GM21737 (cell line): ENCODE results near the gene PKHD1.

ENCODE experiments used
- ATAC-seq: cut with Tn5 transposase; IDR thresholded peaks from one replicate; pipeline ENCODE4 v1.9.1; 2021; ENCODE audit warnings: mild to moderate bottlenecking, moderate library complexity; ENCODE audit not compliant: unreplicated experiment

The PKHD1 gene

GRCh38 chr6:51651132-51651817 lies 436.1 kb downstream of the PKHD1 start:
- ATAC-seq: no peak

- ATAC-seq: no peak
Measured at GRCh38 chr6:51648774-51649173, 438.6 kb downstream of the PKHD1 start.

- no peak for ATAC-seq
Measured at GRCh38 chr6:51648236-51648635, 439.2 kb downstream of the PKHD1 start.

- ATAC-seq: no peak
Measured at GRCh38 chr6:51644426-51644825, 443.0 kb downstream of the PKHD1 start.

DNA sequence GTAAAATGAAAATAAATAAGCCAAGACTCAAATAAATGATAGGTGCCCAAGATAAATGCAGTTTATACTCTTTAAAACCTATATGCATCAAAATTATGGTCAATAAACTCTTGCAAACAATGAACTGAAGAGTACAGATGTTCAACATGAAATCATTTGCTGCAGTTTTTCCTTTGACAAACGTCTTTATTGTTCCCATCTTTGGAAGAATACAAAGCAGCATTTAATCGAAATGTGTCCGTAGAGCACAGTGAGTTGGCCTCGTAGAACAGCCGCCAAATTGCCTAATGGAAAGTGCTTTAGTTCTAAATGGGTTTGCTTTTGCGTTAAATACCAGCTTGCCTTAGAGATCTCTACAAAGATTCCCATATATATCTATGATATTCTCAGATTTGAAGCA lies 447.4 kb downstream of the PKHD1 start:
- ATAC-seq: no peak

GRCh38 chr6:51633424-51633823 lies 454.0 kb downstream of the PKHD1 start:
- ATAC-seq: no peak

DNA sequence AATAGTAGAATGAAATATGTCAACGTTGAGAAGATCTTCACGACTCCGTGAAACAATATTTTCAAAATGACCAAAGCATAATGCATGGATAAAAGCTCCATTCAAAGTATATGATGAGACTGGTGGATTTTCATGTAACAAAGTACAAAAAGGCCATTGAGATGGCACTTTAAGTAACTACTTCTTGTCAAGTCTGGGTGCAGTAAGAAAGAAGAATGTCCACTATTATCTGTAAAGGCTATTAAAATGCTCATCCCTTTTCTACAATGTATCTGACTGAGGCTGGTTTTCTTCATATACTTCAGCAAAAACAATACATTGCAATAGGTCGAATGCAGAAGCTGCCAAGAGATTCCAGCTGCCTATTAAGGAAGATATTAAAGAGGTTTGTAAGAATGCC lies 457.4 kb downstream of the PKHD1 start:
- no peak for ATAC-seq

DNA sequence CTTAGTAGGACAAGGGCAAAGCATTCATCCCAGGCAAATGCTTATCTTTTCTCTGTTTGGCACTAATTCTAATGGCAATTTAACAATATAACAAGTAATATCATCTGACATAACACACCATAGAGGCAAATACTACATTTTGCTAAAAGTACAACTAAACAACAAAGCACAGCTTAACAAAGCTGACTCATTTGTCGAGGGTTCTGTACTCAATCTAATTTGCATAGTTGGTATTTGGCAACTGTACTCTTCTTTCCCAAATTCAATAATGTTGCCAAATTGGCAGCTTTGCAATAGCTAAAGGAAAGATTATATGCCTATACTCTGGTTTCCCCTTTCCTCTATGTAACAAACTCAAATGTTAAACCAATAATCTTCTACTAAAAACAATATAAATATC lies 461.0 kb downstream of the PKHD1 start:
- ATAC-seq: no peak

- no peak for ATAC-seq
Measured at GRCh38 chr6:51625566-51625965, 461.8 kb downstream of the PKHD1 start.

- no peak for ATAC-seq
Measured at GRCh38 chr6:51620971-51621370, 466.4 kb downstream of the PKHD1 start.

GRCh38 chr6:51619042-51619799 lies 468.2 kb downstream of the PKHD1 start:
- ATAC-seq: no peak

GRCh38 chr6:51618563-51618962 lies 468.9 kb downstream of the PKHD1 start:
- ATAC-seq: no peak

- ATAC-seq: no peak
Measured at GRCh38 chr6:51617751-51618150, 469.7 kb downstream of the PKHD1 start.

- ATAC-seq: no peak
Measured at GRCh38 chr6:51616243-51616642, 471.2 kb downstream of the PKHD1 start.

GRCh38 chr6:51614725-51615124 lies 472.7 kb downstream of the PKHD1 start:
- ATAC-seq: no peak

GRCh38 chr6:51613558-51613957 lies 473.9 kb downstream of the PKHD1 start:
- ATAC-seq: no peak

DNA sequence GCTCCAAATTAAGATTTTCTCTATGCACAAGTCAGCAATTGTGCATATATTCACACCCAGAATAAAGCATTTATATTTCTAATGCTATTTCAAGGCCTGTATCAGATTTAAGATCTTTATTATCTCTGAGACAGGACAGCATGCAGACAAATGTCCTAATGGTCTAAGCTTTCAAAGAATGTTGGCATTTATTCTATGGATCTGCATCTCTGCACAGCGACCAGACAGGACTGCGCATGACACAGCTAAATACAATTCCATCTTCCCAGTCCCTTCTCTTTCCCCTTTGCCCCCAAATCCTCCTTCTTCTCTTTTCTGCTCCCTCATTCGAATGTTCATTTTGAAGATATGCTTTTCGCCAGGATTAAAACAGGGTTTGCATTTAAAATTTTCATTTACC lies 478.5 kb downstream of the PKHD1 start:
- no peak for ATAC-seq

GRCh38 chr6:51608383-51608782 lies 479.0 kb downstream of the PKHD1 start:
- ATAC-seq: no peak

DNA sequence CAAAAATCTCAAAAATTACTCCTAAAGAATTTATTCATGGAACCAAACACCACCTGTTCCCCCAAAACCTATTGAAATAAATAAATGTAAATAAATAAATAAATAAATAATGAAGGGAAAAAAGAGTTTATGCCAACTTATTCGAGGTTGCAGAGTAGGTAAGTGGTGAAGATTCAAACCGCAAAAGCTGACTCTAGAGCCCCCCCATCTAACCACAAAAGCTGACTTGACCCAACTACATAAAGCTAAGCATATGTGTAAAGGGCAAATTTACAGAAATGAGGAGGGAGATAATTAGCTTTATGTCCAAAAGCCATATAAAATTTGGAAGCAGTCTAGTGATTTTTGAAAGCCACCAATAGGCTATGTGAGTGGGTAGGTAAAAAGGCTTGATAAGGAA lies 486.9 kb downstream of the PKHD1 start:
- ATAC-seq: no peak

DNA sequence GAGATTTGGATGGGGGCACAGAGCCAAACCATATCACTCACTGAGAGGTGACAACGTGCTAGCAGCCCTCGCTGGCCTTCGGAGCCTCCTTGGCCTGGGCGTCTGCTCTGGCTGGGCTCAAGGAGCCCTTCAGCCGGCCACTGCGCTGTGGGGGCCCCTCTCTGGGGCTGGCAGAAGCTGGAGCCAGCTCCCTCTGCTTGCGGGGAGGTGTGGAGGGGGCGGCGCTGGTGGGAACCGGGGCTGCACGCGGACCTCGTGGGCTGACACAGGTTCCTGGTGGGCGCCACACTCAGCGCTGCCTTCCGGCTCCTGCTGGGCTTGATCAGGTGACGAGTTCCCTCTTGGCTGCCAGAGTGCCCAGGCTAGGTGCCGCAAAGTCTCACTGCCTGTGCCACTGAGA lies 489.2 kb downstream of the PKHD1 start:
- no peak for ATAC-seq

- ATAC-seq: no peak
Measured at GRCh38 chr6:51594981-51595380, 492.4 kb downstream of the PKHD1 start.

GRCh38 chr6:51585264-51585663 lies 502.1 kb downstream of the PKHD1 start:
- ATAC-seq: no peak

- no peak for ATAC-seq
Measured at GRCh38 chr6:51584163-51584562, 503.2 kb downstream of the PKHD1 start.
